Fibroblast of skin of right biceps (primary cell): ENCODE measurements around the gene MAGED4B.
"Not testable (repeated sequence)": the region's sequence is repeated elsewhere in the genome, so short reads cannot be mapped to it uniquely, and the experiment has no call there.

Experiments
- DNase-seq: peaks from one replicate; pipeline ENCODE4 v3.0.0-alpha.2; 2013

MAGED4B gene

GRCh38 chrX:52068666-52069640 lies at the start of gene MAGED4B:
MAGED4B (minus strand) TSS chrX:52069183; CDS start chrX:52068172, 1,011 bp downstream.
- DNase-seq = not testable (repeated sequence)

- no peak for DNase-seq
Measured at GRCh38 chrX:52118262-52118661, 49.3 kb upstream of the MAGED4B start.

- DNase-seq = peak; percentile 32
Measured at GRCh38 chrX:52082578-52082977, 13.6 kb upstream of the MAGED4B start.

GRCh38 chrX:52078131-52078530 lies 9.1 kb upstream of the MAGED4B start:
- no peak for DNase-seq

GRCh38 chrX:52042288-52042687 lies 26.7 kb downstream of the MAGED4B start:
- not testable (repeated sequence) for DNase-seq

- DNase-seq = no peak
Measured at GRCh38 chrX:52034211-52034610, 34.8 kb downstream of the MAGED4B start.

- no peak for DNase-seq
Measured at GRCh38 chrX:52031371-52031770, 37.6 kb downstream of the MAGED4B start.

- no peak for DNase-seq
Measured at GRCh38 chrX:52015794-52016193, 53.2 kb downstream of the MAGED4B start.
